ENCODE data around the gene TDRD7. TPM values are rescaled to one million over a fixed set of nuclear protein-coding genes. Genes with fewer than 3 reads are reported as not detected.
"Not testable (repeated sequence)": the region's sequence is repeated elsewhere in the genome, so short reads cannot be mapped to it uniquely, and the experiment has no call there.

The TDRD7 gene
- polyA plus RNA-seq, 10 donors, result 4.0 to 5.7 (median 5.0) TPM

DNA sequence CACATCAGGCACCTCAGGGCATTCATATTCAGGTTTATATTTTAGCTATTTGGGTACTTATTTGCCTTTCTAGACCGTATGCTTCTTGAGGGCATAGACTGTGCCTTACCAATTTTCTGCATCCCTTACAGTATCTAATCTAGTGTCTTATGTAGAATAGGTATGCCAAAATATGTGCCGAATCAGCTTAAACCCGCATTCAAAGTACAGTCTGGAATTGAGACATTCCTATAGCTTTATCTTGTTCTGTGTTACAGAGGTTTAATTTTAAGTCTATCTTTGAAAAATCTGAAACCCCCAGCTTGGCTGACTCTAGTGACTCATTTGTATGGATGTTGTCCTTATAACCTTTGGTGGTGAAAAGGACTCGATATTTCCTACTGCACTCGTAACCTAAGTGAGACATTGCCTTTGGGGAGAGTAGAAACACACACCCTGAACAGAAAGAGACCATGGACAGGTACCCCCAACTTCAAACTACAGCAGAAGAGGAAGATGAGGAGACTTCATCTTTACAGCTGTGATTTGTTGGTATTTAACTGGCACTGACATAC is 62.6 kb downstream of the TDRD7 start:
- no peak for DNase-seq

DNA sequence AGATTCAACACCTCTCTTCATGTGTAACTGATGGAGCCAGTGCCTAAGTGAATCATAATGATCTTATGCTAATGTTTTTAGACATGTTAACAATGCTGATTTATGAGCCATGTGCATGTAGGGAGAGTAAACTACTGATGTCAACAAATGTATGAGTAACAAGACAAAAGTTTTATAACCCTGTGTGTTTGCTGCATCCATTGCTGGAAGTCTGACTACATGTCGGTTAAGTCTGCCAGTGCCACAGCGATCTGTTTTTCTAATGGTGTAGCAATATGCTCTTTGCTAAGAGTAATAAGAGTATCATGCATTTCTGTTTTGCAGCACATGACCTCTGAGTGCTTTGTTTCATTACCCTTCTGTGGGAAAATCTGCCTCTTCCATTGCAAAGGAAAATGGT is 63.2 kb downstream of the TDRD7 start:
- no peak for DNase-seq

DNA sequence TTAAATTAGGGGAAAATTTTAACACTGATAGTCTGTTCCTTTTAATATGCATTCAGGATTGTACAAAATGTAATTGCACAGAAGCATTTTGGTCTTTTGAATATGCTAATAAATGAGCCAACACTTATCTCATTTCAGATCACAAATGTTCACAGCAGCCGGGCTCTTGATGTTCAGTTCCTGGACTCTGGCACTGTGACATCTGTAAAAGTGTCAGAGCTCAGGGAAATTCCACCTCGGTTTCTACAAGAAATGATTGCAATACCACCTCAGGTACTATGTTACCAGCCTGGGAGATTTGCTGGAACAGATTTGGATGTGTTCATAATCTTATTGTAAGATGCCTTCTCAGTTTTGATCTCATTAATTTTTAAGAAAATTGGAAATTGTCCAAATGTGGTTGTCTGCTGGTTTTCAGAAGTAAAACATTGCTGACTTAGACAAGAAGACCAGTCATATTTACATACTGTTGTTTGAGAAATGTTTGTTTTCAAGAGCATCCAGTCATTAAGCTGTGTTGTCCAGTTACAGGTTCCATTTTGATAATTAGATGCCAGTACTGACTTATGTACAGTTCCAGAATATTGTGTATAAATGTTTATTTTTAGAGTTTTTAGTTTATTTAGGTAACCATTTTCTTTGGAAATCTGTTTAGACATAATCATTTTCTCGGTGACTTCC is 66.5 kb downstream of the TDRD7 start:
- no peak for DNase-seq

DNA sequence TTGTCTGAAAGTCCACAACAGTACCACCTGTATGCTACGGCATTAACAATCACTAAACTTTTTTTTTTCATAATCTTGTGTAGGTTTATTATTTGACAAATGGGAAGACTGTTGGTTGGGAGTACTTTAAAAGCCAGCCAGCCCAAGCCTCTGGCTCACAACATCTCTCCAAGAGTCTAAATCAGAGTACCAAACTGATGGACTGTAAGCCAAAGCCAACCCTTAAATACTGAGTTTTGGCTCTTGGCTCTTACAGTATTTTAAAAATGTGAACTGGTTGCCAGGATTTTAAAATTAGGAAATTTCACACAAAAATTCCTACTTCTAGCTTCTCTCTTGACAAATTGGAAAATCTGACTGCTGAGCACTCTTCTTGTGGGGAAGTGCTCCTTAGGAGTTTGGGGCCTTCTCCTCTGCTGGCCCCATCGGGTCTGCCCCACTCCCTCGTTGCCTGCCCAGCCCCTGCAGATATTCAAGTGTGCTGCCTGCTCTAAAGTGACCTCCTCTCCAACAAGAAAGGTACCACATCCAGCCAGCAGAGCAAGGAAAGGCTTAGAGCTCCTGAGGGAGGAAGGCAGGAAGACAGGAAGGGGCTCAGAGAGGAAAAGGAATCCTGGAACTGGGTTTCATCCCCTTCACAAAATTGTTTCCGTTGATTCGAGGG is 67.7 kb downstream of the TDRD7 start:
- no peak for DNase-seq

DNA sequence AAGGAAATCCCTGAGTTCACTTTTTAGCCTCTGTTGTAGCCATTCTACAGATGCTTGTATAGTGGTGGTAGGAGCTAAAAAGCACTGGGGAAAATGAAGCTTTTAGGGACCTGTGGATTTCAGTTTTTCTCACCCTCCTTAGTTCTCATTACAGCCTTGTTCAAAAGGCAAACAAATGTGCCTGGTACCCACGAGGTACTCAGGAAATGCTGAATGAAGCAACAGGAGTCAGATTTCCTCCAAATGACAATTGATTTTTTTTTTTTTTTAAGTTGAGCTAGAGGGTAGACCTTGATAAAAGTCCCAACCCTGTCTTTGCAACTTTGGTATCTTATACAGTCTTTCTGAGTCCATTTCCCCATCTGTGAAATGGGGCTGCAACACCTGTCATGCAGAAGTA is 68.3 kb downstream of the TDRD7 start:
- no peak for DNase-seq

DNA sequence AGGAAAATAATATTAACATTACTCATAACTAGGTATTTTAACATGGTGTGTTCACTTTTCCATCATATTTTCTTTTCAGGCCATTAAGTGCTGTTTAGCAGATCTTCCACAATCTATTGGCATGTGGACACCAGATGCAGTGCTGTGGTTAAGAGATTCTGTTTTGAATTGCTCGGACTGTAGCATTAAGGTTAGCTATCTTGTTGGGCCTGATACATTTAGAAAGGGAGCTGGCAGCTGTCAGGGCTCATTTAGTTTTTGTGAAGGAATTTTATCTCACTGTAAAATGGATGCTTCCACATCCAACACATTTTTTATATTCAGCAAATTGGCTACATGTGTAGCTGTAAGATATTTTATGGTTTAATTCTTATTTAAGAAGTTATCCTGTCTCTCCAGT is 68.9 kb downstream of the TDRD7 start:
- DNase-seq, result no peak

DNA sequence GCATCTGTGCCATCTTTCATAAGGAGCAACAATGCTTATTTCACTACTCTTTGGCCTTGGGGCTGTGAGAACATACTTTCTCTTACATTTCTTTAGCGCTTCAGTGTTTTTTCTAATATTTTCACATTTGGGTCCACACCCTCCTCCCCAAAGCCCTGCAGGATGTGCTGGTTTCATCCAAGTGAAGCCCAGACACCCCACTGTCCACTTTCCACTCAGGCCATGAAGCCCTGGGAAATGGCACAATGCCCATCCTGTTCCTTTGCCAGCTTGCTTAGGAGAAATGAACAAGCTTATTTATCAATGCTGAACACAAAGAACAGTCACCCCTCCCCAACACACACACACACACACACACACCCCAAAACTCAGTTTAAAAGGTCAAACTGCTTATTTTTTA is 72.2 kb downstream of the TDRD7 start:
- no peak for DNase-seq

DNA sequence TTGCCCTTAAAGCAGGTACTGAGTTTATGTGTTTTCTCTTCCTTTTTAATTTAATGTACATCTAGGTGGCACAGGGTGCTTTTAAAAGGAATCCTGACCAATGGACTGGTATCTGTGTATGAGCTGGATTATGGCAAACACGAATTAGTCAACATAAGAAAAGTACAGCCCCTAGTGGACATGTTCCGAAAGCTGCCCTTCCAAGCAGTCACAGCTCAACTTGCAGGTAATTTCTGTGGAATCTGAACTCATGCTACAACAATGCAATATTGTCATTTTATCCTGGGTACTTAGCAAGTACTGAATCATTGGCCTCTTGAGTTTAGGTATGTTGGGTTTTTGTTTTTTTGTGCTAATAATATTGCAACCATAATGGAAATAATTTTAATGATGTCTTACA is 75.2 kb downstream of the TDRD7 start:
- DNase-seq, result no peak

DNA sequence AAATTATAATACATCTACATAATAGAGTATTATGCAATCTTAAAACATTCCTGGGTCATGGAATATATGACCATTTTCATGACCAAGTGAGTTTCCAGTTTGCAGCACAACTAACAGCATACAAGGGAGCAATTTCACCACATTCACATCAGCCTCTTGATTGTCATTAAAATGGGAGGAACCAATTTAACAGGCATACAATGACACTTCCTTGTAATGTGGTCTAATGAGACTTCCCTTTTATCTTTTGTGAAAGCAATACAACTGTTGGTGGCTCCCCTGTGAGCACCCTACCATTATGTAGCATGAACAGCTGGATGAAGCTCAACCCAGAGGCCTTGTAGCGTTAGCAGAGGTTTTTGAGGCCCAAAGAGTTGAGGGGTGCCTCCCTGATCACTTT is 76.0 kb downstream of the TDRD7 start:
- no peak for DNase-seq

DNA sequence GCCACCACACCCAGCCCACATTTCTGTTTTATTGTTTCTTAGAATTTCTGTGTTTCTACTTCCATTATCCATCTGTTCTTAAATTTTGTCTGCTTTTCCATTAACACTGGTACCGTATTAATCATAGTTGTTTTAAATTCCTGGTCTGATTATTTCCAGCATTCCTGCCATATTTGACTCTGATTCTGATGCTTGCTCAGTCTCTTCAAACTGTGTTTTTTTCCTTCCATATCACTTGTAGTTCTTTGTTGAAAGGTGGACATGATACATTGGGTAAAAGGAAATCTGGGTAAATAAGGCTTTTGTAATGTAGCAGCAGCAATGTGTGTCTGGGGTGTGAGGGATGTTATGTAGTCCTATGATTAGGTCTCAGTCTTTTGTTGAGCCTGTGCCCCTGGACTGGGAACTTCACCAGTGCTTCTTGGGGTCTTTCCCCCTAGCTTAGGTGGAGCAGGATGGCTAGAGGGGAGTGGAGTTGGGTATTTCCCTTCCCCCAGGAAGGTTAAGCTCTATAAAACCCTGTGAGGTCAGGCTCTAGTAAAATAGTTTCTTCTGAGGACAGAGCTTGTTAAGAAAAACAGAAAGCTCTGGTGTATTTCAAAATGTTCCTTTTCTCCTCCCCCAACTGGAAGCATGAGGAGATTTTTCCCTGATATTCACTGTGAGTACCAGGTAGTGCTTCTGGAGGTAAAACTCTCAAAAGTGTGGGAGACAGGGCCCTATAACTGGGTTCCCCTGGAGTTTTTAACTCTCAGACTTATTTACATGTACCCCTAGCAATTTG is 79.5 kb downstream of the TDRD7 start:
- DNase-seq, result no peak

DNA sequence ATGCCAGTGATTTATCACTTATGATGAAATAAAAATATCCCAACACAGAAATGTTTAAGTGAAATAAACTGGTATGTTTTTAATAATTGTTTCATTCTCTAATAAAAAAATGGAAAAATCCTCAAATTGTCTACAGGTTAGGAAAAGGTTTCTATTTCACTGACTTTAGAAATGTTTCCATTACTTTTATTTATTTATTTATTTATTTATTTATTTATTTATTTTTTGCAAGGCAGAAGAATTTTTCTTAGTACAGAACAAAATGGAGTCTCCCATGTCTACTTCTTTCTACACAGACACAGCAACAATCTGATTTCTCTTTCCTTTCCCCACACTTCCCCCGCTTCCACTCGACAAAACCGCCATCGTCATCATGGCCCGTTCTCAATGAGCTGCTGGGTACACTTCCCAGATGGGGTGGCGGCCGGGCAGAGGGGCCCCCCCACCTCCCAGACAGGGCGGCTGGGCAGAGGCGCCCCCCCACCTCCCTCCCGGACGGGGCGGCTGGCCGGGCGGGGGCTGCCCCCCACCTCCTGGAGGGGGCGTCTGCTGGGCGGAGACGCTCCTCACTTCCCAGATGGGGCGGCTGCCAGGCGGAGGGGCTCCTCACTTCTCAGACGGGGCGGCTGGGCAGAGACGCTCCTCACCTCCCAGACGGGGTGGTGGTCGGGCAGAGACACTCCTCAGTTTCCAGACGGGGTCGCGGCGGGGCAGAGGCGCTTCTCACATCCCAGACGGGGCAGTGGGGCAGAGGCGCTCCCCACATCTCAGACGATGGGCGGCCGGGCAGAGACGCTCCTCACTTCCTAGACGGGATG is 85.9 kb downstream of the TDRD7 start:
- not testable (repeated sequence) for DNase-seq

DNA sequence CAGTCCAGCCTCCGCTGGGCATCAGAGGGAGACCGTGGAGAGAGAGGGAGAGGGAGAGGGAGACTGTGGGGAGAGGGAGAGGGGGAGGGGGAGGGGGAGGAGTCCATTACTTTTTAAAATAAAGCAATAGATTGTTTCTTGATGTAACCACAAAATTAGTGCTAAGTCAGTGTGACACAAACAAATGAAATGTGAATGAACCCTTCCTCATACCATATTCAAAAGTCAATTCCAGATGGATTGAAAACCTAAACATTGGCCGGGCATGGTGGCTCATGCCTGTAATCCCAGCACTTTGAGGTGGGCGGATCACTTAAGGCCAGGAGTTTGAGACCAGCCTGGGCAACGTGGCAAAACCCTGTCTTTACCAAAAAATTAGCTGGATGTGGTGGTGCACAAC is 87.0 kb downstream of the TDRD7 start:
- not testable (repeated sequence) for DNase-seq

DNA sequence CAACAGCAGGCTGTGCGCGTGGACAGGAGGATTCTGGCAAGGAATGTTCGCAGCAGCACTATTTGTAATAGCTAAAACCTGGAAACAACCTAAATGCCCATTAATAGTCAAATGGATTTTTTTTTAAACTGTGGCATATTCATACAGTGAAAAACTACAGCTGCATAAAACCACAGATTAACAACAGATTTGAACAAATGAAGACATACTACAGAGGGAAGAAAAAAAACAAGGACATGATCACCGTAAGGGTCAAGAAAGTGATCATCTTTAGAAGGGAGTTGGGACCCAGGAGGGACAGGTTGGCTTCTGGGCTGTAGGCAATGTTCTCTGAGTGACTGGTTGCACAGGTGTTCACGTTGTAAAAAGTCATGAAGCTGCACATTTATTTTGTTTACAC is 88.4 kb downstream of the TDRD7 start:
- no peak for DNase-seq

DNA sequence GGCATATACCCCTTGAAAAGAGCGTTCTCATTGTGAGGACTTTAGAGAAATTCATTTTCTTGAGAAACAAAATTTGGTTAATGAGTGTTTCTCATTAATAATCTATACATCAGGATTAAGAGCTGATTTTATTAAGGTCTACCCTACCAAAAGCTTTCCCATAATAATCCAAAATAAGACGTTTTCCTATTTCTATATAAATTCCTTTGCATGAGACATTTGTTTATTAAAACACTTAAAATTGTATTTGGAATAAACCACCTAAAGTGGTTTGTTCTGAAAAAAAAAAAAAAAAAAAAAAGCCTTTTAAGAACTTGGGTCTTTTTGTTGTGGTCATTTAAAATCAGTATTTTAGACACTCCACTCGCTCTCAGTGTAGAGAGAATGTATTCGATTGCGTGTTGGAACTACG is 88.9 kb downstream of the TDRD7 start:
- no peak for DNase-seq

DNA sequence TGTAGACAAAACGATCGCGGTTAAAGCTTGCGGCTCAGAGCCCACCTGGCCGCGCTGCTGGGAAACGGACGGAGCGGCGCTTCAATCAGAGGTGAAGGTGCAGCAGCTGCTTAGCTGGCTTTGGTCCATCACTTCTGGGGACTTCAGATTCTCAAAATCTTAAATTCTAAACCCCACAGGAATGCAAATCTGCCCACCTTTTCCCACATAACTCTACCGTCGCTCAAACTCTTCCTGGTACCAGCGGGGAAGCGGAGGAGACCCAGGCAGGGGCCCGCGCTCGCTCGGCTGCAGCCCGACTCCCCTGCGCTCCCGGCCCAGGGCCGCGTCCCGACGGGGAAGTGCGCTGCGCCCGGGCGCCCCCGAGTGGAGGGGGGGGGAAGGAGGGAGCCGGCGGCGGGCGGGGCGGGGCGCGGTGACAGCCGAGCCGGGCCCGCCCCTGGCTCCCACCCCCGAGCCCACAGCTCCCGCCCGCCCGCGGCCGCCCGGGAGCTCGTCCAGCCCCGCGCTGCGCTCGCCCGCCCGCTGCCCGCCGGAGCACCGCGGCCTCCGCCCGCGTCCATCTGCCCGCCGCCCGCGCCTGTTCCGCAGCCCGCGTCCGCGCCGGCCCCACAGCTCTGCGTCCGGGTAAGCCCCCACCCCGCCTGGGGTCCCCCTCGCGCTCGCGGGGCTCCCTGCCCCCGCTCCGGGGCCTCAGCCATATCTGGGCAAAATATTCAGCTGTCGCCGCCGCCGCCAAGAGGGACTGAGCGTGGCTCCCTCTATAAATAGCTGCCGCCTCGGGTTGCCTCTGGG is 89.5 kb downstream of the TDRD7 start, which contains the start of gene TMOD1:
Gene TMOD1 (plus strand): TSS at position 490 of the 795 bp plus-strand sequence. CDS start 22,523 bp downstream, outside the sequence.
- peak; percentile 35 to 54 (median 41) for DNase-seq

DNA sequence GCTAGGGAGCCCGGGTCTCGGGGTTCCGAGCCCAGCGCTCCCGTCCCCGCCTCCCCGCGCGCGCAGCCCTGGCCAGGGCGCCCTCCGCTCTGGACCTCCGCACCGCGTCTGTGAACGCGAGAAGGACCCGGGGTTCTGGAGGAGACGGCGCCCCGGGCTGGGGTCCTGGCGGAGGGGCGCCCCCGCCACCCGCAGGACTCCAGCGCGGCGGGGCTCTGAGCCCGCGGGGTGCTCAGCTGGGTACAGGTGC is 90.0 kb downstream of the TDRD7 start:
- no peak for DNase-seq

DNA sequence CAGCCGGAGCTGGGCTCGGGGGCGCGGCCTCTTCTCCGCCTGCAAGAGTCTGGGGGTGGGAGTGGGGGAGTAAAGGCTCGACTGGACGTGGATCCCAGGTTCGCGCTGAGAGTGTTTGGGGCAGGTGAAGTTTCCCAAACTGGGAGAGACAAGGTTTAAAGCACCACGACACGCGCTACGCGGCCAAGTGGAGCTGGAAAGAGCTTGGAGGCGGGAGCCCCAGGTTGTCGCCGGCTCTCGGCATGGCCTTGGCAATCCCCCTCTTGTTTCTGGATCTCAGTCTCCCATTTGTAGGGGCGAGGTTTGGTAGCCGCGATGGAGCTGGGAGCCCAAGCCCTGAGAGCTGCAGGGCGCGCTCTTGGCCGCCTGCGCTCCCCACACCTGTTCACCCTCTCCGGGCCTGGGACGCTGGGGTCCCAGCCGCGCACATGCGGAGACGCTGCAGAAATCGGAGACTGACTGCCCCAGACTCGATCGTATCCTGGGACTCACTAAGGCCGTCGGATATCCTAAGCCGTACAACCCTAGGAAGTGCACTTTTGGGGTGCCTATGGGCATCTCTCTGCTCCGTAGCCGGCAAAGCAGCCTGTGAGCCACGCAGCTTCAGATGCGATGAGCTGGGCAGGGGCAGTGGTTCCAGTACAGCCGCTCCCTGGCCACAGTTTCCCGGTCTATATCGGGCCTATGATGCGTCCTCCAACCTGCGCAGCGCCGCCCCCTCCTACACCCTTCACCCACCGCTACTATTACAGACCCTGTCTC is 90.5 kb downstream of the TDRD7 start:
- DNase-seq, result peak in 2 of 3 donors; percentile 16 to 29

DNA sequence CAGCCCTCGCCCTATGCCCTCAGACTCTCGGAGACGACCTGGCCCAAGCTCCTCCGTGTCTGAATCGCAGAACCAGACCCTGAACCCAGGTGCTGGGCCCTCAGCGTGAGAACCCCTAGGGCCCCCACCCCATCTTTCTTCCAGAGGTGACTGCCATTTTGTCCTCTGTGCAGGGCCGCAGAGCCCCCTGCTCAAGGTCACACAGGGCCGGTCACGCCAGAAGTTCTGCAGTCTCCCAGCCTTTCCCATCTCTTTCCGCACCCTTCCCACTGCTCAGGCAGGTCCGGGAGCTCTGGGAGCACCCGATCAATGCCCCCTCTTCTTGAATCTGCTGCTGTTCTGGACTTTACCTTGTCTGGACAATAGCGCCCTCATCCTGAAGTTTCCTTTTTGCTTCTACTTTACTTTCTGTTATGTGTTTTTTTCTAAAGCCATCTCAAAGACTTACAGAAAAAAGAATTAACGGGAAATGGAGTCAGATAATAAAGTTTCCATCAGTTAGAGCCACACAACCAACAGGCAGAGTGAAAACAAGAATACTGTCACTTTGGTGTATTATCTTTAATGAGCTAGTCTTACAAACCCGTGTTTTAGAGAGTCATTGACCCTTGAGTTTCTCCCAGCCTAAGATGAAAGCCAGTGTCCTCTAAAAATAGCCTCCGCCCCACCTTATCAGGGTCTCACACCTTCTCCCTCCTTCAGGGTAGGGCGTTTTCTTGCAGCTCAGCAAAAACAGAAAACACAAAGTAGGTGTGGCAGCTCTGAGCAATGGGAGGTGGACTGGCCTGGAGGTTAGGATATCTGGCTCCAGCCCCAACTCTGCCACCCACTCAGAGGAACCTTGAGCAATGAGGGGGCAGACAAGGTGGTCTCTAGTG is 91.3 kb downstream of the TDRD7 start:
- no peak for DNase-seq

DNA sequence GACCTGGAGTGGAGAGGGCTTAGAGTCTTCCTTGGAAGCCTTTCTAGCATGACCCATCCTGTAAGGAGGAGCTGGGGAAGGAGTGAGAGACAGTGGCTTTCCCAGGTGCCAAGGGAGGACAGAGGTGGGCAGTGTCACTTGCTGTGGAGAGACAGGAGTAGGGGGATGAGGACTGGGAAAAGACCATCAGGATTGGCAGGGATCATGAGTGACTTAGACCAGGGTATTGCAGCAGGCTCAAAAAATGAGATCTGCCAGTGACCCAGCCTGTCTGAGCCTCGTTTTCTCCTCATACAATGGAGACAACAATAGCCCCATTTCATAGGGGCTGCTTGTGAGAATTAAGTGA is 91.9 kb downstream of the TDRD7 start:
- no peak for DNase-seq

Data from muscle of back (tissue), 11 donors.